ENCODE results near the gene PMPCB. TPM values are rescaled to one million over a fixed set of nuclear protein-coding genes. Genes with fewer than 3 reads are reported as not detected.

Gene PMPCB
- total RNA-seq, 1 donor from 2014 or later = 37.1 TPM

DNA sequence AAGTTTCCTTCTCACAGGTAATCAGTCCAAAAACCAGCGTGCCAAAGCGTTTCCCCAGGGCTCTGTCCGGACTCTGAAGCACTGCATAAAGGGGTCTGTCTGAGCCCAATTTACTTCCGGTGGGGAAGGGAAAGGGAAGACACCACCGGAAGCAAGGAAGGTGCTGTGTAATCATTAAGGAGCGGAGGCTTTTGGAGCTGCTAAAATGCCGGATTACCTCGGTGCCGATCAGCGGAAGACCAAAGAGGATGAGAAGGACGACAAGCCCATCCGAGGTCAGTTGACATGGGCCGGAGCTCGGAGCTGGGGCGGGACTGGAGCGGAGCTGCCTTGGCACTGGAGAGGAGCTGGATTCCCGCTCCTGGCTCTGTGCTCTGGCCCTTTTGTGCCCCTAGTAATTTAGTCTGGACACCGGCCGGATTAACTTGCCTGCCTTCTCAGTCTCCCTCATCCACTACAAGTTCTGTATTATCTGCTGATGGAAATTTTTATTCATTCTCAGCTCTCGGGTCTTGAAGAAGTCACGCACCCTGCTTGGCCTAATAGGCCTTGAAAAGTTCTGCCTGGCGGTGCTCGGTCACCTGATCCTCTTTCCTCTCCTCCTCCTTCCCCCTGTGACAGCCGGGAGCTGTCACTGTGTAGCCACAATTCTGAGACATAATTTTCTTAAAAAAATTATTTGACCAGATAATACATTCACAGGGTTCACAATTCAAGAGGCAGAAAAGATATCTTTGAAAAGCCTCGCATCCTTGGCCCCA lies 50.5 kb downstream of the PMPCB start, which contains the start of gene PSMC2:
TSS of gene PSMC2 (plus strand) at position 137 of the 761 bp plus-strand sequence. CDS start at position 206, 69 bp downstream.
- Mint-ChIP-seq H3K36me3 (ENCODE audit: low read depth) (peaks cover 4% of the 10 kb centered on the region), H3K27ac (ENCODE audit: unreplicated experiment) (peak within 1 kb of the TSS; percentile 100), H3K4me1 (ENCODE audit: low read depth) (peaks cover 60% of the 10 kb centered on the region), H3K9me3 (ENCODE audit: low read depth) (no peaks in the 10 kb centered on the region), H3K4me3 (ENCODE audit: unreplicated experiment) (peak within 1 kb of the TSS; percentile 97), H3K27me3 (ENCODE audit: low read depth) (no peaks in the 10 kb centered on the region)
- no peak for DNase-seq (ENCODE audit: low spot score)
- TF ChIP-seq, protein P1, sequence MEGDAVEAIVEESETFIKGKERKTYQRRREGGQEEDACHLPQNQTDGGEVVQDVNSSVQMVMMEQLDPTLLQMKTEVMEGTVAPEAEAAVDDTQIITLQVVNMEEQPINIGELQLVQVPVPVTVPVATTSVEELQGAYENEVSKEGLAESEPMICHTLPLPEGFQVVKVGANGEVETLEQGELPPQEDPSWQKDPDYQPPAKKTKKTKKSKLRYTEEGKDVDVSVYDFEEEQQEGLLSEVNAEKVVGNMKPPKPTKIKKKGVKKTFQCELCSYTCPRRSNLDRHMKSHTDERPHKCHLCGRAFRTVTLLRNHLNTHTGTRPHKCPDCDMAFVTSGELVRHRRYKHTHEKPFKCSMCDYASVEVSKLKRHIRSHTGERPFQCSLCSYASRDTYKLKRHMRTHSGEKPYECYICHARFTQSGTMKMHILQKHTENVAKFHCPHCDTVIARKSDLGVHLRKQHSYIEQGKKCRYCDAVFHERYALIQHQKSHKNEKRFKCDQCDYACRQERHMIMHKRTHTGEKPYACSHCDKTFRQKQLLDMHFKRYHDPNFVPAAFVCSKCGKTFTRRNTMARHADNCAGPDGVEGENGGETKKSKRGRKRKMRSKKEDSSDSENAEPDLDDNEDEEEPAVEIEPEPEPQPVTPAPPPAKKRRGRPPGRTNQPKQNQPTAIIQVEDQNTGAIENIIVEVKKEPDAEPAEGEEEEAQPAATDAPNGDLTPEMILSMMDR (IDR thresholded peaks at IDR 0.05) = peak; percentile 7

DNA sequence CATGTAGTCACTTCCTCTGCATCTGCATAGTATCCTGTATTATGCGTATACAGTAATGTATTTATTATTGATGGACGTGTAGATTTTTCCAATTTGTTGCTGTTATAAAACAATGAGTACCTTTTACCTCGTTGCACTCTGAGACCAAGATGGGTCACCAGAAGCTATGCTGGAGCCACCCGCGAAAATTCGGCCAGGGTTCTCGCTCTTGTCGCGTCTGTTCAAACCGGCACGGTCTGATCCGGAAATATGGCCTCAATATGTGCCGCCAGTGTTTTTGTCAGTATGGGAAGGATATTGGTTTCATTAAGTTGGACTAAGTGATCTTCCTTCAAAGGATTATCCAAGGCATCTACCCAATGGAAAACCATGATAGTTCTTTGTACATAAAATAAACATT lies 51.2 kb downstream of the PMPCB start:
- TF ChIP-seq, protein P1 (IDR thresholded peaks at IDR 0.05) = no peak
- H3K36me3 Mint-ChIP-seq (ENCODE audit: low read depth) = peaks cover 4% of the 10 kb centered on the region
- H3K4me1 Mint-ChIP-seq (ENCODE audit: low read depth) = peaks cover 54% of the 10 kb centered on the region
- peak overlapping the region; percentile 97 for H3K4me3 Mint-ChIP-seq (ENCODE audit: unreplicated experiment)
- no peak for DNase-seq (ENCODE audit: low spot score)
- H3K27me3 Mint-ChIP-seq (ENCODE audit: low read depth) = no peaks in the 10 kb centered on the region
- peak overlapping the region; percentile 100 for H3K27ac Mint-ChIP-seq (ENCODE audit: unreplicated experiment)
- H3K9me3 Mint-ChIP-seq (ENCODE audit: low read depth) = no peaks in the 10 kb centered on the region

GRCh38 chr7:103348959-103349358 lies 51.7 kb downstream of the PMPCB start:
- H3K27me3 Mint-ChIP-seq (ENCODE audit: low read depth) = no peaks in the 10 kb centered on the region
- H3K4me3 Mint-ChIP-seq (ENCODE audit: unreplicated experiment) = peak overlapping the region; percentile 97
- no peaks in the 10 kb centered on the region for H3K9me3 Mint-ChIP-seq (ENCODE audit: low read depth)
- H3K27ac Mint-ChIP-seq (ENCODE audit: unreplicated experiment) = peak overlapping the region; percentile 80
- TF ChIP-seq, protein P1 (IDR thresholded peaks at IDR 0.05) = no peak
- H3K4me1 Mint-ChIP-seq (ENCODE audit: low read depth) = peaks cover 50% of the 10 kb centered on the region
- H3K36me3 Mint-ChIP-seq (ENCODE audit: low read depth) = peaks cover 4% of the 10 kb centered on the region
- DNase-seq (ENCODE audit: low spot score) = no peak

DNA sequence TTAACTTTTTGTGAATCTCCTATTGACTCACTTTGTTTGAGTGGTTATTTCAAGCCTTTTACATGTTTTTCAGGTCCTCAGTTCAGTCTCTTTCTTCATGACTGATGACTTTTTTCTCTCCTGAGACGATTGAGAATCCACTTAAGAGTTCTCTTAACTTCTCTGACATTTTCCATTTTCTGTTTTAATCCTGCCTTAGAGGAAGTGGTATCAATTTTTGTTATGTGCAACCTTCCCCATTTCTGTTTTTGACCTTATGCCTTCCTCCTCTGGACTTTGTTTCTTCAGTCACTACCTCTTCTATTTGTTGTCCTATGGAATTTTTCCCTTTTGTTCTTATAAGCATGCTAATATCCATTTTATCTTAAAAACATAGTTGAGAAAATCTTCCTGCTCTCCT lies 52.6 kb downstream of the PMPCB start:
- no peak for DNase-seq (ENCODE audit: low spot score)
- no peaks in the 10 kb centered on the region for H3K9me3 Mint-ChIP-seq (ENCODE audit: low read depth)
- TF ChIP-seq, protein P1 (IDR thresholded peaks at IDR 0.05) = no peak
- peak overlapping the region; percentile 28 for H3K4me3 Mint-ChIP-seq (ENCODE audit: unreplicated experiment)
- peaks cover 4% of the 10 kb centered on the region for H3K36me3 Mint-ChIP-seq (ENCODE audit: low read depth)
- H3K27me3 Mint-ChIP-seq (ENCODE audit: low read depth) = no peaks in the 10 kb centered on the region
- peak overlapping the region; percentile 42 for H3K27ac Mint-ChIP-seq (ENCODE audit: unreplicated experiment)
- H3K4me1 Mint-ChIP-seq (ENCODE audit: low read depth) = peaks cover 48% of the 10 kb centered on the region

Other genes starting within 250 kb of the PMPCB start
- gene FBXL13, start 222.6 kb upstream of the PMPCB start, total RNA-seq = 0.45 to 0.97 TPM (median 0.48 TPM) in 3 replicates
- gene ARMC10, start 222.3 kb upstream of the PMPCB start, total RNA-seq = 22.6 to 23.8 TPM (median 22.9 TPM) in 3 replicates
- gene NAPEPLD, start 148.3 kb upstream of the PMPCB start, total RNA-seq = 9.7 to 12.2 TPM (median 11.0 TPM) in 3 replicates
- gene DNAJC2, start 47.3 kb downstream of the PMPCB start, total RNA-seq = 17.6 to 26.9 TPM (median 18.3 TPM) in 3 replicates
- gene PSMC2, start 50.2 kb downstream of the PMPCB start, total RNA-seq = 126 to 157 TPM (median 133 TPM) in 3 replicates
- gene SLC26A5, start 148.8 kb downstream of the PMPCB start, total RNA-seq = not detected in 3 replicates